HepG2 (cell line): ENCODE measurements around the gene SPTAN1. TPM values are rescaled to one million over a fixed set of nuclear protein-coding genes. Genes with fewer than 3 reads are reported as not detected.

ENCODE experiments used
- CEBPB ChIP-seq: IDR thresholded peaks from 2 replicates; pipeline ENCODE4 v1.6.1; 2011; ENCODE audit warnings: low read depth, low read length, improper control_type of control experiment, borderline replicate concordance
- CHD2 ChIP-seq: IDR thresholded peaks from 2 replicates; pipeline ENCODE4 v1.6.1; 2011; ENCODE audit warnings: low read depth, low read length, improper control_type of control experiment
- EHMT2 ChIP-seq: fragments of 200-600 bp; sonication (generic); IDR thresholded peaks from 2 replicates; pipeline ENCODE4 v1.7.0; 2017; ENCODE audit warnings: antibody characterized with exemption, low read depth, low read length, borderline replicate concordance
- GABPA ChIP-seq, 2 experiments: IDR thresholded peaks; 2 replicates each; pipeline ENCODE4 v1.6.1; 2011 to 2016; ENCODE audit warnings: low read depth in 2 of 2, low read length in 1 of 2, missing biosample characterization in 1 of 2, missing genetic modification characterization in 1 of 2
- GATA4 ChIP-seq: sonication (generic); IDR thresholded peaks from 2 replicates; pipeline ENCODE4 v1.6.1; 2016; ENCODE audit warnings: antibody characterized with exemption, low read depth, borderline replicate concordance
- KDM2A ChIP-seq: sonication (generic); formaldehyde crosslinking; IDR thresholded peaks from 2 replicates; pipeline ENCODE4 v1.4.0; 2020; ENCODE audit warnings: low read depth, missing genetic modification reagents, borderline replicate concordance
- NR2F6 ChIP-seq, 2 experiments: IDR thresholded peaks; 2 replicates each; pipeline ENCODE4 v1.6.1; 2016; ENCODE audit warnings: antibody characterized with exemption in 1 of 2, mild to moderate bottlenecking in 1 of 2
- POLR2A ChIP-seq, 2 experiments: IDR thresholded peaks; 2 replicates each; pipeline ENCODE4 v1.6.1; 2011; ENCODE audit warnings: low read depth in 2 of 2, low read length in 2 of 2, mild to moderate bottlenecking in 1 of 2, moderate library complexity in 1 of 2; ENCODE audit not compliant: insufficient read depth in 1 of 2
- RAD21 ChIP-seq: fragments of 450-650 bp; formaldehyde crosslinking; IDR thresholded peaks from 2 replicates; pipeline ENCODE4 v1.5.0; 2020; ENCODE audit warnings: mild to moderate bottlenecking
- SETDB1 ChIP-seq: sonication (generic); formaldehyde crosslinking; IDR thresholded peaks from 2 replicates; pipeline ENCODE4 v1.5.1; 2020; ENCODE audit warnings: missing genetic modification reagents, mild to moderate bottlenecking, borderline replicate concordance
- ZFYVE20 ChIP-seq: sonication (generic); formaldehyde crosslinking; IDR thresholded peaks from 2 replicates; pipeline ENCODE4 v1.8.0; 2023; ENCODE audit warnings: low read depth, mild to moderate bottlenecking, moderate library complexity, missing genetic modification reagents, borderline replicate concordance
- ZNF251 ChIP-seq: sonication (generic); formaldehyde crosslinking; IDR thresholded peaks from 2 replicates; pipeline ENCODE4 v1.9.0; 2021; ENCODE audit warnings: mild to moderate bottlenecking, missing genetic modification reagents
- ZNF296 ChIP-seq: sonication (generic); formaldehyde crosslinking; conservative IDR thresholded peaks from 2 replicates; pipeline ENCODE4 v1.5.0; 2020; ENCODE audit warnings: mild to moderate bottlenecking, missing genetic modification reagents
- ZNF407 ChIP-seq: sonication (generic); formaldehyde crosslinking; IDR thresholded peaks from one replicate; pipeline ENCODE4 v1.5.1; 2020; ENCODE audit warnings: mild to moderate bottlenecking, missing genetic modification reagents; ENCODE audit errors: not compliant biosample characterization
- polyA plus RNA-seq, 8 experiments: library from polyadenylated mRNA; depleted of rRNA in 3 of 8; stranded (reverse) in 7 of 8; unstranded in 1 of 8; fragments of >200 nt; fragmentation: Illumina TruSeq in 4 of 8; extraction: Trizol in 4 of 8; gene quantifications; 2 replicates each; pipeline versions ENCODE4 v1.2.1 to v1.2.3, GENCODE V29; 2011 to 2016; ENCODE audit warnings: low read depth in 4 of 8, missing spikeins in 1 of 8, mixed read lengths in 1 of 8; ENCODE audit not compliant: insufficient read depth in 1 of 8
- total RNA-seq, 5 experiments: library from RNA; depleted of rRNA; stranded (reverse); fragments of >200 nt; fragmentation: Illumina TruSeq; extraction: Trizol; gene quantifications; 2 replicates each; pipeline ENCODE4 v1.2.3, GENCODE V29; 2016; ENCODE audit warnings: low read depth in 1 of 5
- TF ChIP-seq, protein P1 (sequence below): sonication (generic); formaldehyde crosslinking; IDR thresholded peaks from 2 replicates; pipeline ENCODE4; 2020; ENCODE audit warnings: missing genetic modification reagents, mild to moderate bottlenecking, borderline replicate concordance
- TF ChIP-seq, protein P2 (sequence below): sonication (generic); formaldehyde crosslinking; IDR thresholded peaks from 2 replicates; pipeline ENCODE4 v1.8.0; 2022; ENCODE audit warnings: mild to moderate bottlenecking, missing genetic modification reagents, moderate library complexity
- TF ChIP-seq, protein P3 (sequence below): IDR thresholded peaks from 2 replicates; pipeline ENCODE4 v1.6.1; 2016; ENCODE audit warnings: low read depth, borderline replicate concordance

The SPTAN1 gene
- total and polyA plus RNA-seq, 2 of the 13 experiments (the other 11 are each of a cell fraction or from before 2014, with no cell fraction given), result 106 to 111 TPM

- TF ChIP-seq CHD2 (no peak), RAD21 (CRISPR knock-in tag) (no peak), KDM2A (0 out of 2 replicates have a peak, but pooled peaks have one; percentile 17), EHMT2 (no peak), GABPA (IDR thresholded peaks at IDR 0.05; ENCODE audit: low read depth, low read length) (no peak), GABPA (CRISPR knock-in tag; IDR thresholded peaks at IDR 0.05; ENCODE audit: low read depth) (no peak; the same call in 1 of the 2 replicates), SETDB1 (CRISPR knock-in tag) (no peak), POLR2A (IDR thresholded peaks at IDR 0.05; ENCODE audit: insufficient read depth in 1 of 2, low read depth in 2 of 2, low read length in 2 of 2) (no peak), ZNF251 (CRISPR knock-in tag) (no peak), NR2F6 (IDR thresholded peaks at IDR 0.05) (no peak), NR2F6 (CRISPR knock-in tag; IDR thresholded peaks at IDR 0.05) (no peak; the same call in 1 of the 2 replicates), CEBPB (no peak), ZFYVE20 (CRISPR knock-in tag) (no peak), ZNF296 (CRISPR knock-in tag) (no peak), GATA4 (no peak), ZNF407 (CRISPR knock-in tag) (no peak)
- TF ChIP-seq, protein P1, sequence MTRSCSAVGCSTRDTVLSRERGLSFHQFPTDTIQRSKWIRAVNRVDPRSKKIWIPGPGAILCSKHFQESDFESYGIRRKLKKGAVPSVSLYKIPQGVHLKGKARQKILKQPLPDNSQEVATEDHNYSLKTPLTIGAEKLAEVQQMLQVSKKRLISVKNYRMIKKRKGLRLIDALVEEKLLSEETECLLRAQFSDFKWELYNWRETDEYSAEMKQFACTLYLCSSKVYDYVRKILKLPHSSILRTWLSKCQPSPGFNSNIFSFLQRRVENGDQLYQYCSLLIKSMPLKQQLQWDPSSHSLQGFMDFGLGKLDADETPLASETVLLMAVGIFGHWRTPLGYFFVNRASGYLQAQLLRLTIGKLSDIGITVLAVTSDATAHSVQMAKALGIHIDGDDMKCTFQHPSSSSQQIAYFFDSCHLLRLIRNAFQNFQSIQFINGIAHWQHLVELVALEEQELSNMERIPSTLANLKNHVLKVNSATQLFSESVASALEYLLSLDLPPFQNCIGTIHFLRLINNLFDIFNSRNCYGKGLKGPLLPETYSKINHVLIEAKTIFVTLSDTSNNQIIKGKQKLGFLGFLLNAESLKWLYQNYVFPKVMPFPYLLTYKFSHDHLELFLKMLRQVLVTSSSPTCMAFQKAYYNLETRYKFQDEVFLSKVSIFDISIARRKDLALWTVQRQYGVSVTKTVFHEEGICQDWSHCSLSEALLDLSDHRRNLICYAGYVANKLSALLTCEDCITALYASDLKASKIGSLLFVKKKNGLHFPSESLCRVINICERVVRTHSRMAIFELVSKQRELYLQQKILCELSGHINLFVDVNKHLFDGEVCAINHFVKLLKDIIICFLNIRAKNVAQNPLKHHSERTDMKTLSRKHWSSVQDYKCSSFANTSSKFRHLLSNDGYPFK (CRISPR knock-in tag), result no peak
- TF ChIP-seq, protein P2, sequence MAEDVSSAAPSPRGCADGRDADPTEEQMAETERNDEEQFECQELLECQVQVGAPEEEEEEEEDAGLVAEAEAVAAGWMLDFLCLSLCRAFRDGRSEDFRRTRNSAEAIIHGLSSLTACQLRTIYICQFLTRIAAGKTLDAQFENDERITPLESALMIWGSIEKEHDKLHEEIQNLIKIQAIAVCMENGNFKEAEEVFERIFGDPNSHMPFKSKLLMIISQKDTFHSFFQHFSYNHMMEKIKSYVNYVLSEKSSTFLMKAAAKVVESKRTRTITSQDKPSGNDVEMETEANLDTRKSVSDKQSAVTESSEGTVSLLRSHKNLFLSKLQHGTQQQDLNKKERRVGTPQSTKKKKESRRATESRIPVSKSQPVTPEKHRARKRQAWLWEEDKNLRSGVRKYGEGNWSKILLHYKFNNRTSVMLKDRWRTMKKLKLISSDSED (CRISPR knock-in tag), result no peak
- TF ChIP-seq, protein P3, sequence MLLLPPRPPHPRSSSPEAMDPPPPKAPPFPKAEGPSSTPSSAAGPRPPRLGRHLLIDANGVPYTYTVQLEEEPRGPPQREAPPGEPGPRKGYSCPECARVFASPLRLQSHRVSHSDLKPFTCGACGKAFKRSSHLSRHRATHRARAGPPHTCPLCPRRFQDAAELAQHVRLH (CRISPR knock-in tag), result no peak
These were observed 83.6 kb downstream of the SPTAN1 start (continued) for GRCh38 chr9:128636024-128636390.
